GM12878 (cell line): Measurements from ENCODE around the gene UEVLD. TPM values are rescaled to one million over a fixed set of nuclear protein-coding genes. Genes with fewer than 3 reads are reported as not detected.

Experiments used
- polyA plus RNA-seq, 11 experiments: library from polyadenylated mRNA; depleted of rRNA in 4 of 11; unstranded in 6 of 11; stranded (reverse) in 5 of 11; fragments of >200 nt; fragmentation: Nextera tagmentation in 4 of 11; fragmentation: Illumina TruSeq in 1 of 11; extraction: Ambion mirVana in 4 of 11; extraction: Trizol in 1 of 11; gene quantifications; 1 replicate in 1 of 11; 2 replicates in 10 of 11; pipeline versions ENCODE4 v1.2.1 to v1.2.3, GENCODE V29; 2011 to 2016; ENCODE audit warnings: inconsistent platforms in 2 of 11, missing spikeins in 2 of 11, low read depth in 1 of 11
- total RNA-seq, 4 experiments: library from RNA; depleted of rRNA in 3 of 4; stranded (reverse); fragments of >200 nt in 3 of 4; fragmentation: Illumina TruSeq in 1 of 4; extraction: Trizol in 1 of 4; gene quantifications; 2 replicates each; pipeline versions ENCODE4 v1.2.1 to v1.2.3, GENCODE V29; 2013 to 2021

The UEVLD gene
- total and polyA plus RNA-seq, 10 of the 15 experiments (the other 5 are each of a cell fraction or from before 2014, with no cell fraction given): 6.5 to 16.3 (median 13.4) TPM

Other genes with a start within 250 kb of the UEVLD start
Only the 7 nearest of the 9 such genes appear.
- gene LDHC, start 176.4 kb downstream of the UEVLD start, total RNA-seq (2014; rRNA removed): not detected in 2 replicates
- gene LDHC, start 176.4 kb downstream of the UEVLD start, total RNA-seq (2014; rRNA removed; fragmentation: Illumina TruSeq; extraction: Trizol): not detected in 2 replicates
- gene LDHC, start 176.4 kb downstream of the UEVLD start, total RNA-seq (2021): not detected in 2 replicates
- gene LDHC, start 176.4 kb downstream of the UEVLD start, polyA plus RNA-seq (2011; rRNA removed): not detected in 2 replicates
- gene LDHC, start 176.4 kb downstream of the UEVLD start, polyA plus RNA-seq (2014; fragmentation: Illumina TruSeq; extraction: Trizol): 0.04 TPM in 1 of 2 replicates, not detected in the other
- under 1 TPM in 1 of 2 experiments, not detected in 1; 0.16 TPM for gene LDHC, start 176.4 kb downstream of the UEVLD start, polyA plus RNA-seq (2014; fragmentation: Nextera tagmentation; extraction: Ambion mirVana)
- not detected in 2 replicates for gene LDHC, start 176.4 kb downstream of the UEVLD start, polyA plus RNA-seq (2014; rRNA removed)
- gene LDHC, start 176.4 kb downstream of the UEVLD start, polyA plus RNA-seq (2016; fragmentation: Nextera tagmentation; extraction: Ambion mirVana): not detected
- not detected in 2 replicates for gene LDHAL6A, start 132.9 kb downstream of the UEVLD start, total RNA-seq (2014; rRNA removed)
- gene LDHAL6A, start 132.9 kb downstream of the UEVLD start, total RNA-seq (2014; rRNA removed; fragmentation: Illumina TruSeq; extraction: Trizol): not detected in 2 replicates
- not detected in 2 replicates for gene LDHAL6A, start 132.9 kb downstream of the UEVLD start, total RNA-seq (2021)
- not detected in 2 replicates for gene LDHAL6A, start 132.9 kb downstream of the UEVLD start, polyA plus RNA-seq (2011; rRNA removed)
- gene LDHAL6A, start 132.9 kb downstream of the UEVLD start, polyA plus RNA-seq (2014; fragmentation: Illumina TruSeq; extraction: Trizol): not detected in 2 replicates
- under 1 TPM in 1 of 2 experiments, not detected in 1; 0.03 TPM for gene LDHAL6A, start 132.9 kb downstream of the UEVLD start, polyA plus RNA-seq (2014; fragmentation: Nextera tagmentation; extraction: Ambion mirVana)
- not detected in 2 replicates for gene LDHAL6A, start 132.9 kb downstream of the UEVLD start, polyA plus RNA-seq (2014; rRNA removed)
- gene LDHAL6A, start 132.9 kb downstream of the UEVLD start, polyA plus RNA-seq (2016; fragmentation: Nextera tagmentation; extraction: Ambion mirVana): under 1 TPM; 0.09 to 0.11 TPM
- gene TSG101, start 61.8 kb downstream of the UEVLD start, total RNA-seq (2014; rRNA removed): 89.7 and 93.1 TPM in 2 replicates
- gene TSG101, start 61.8 kb downstream of the UEVLD start, total RNA-seq (2014; rRNA removed; fragmentation: Illumina TruSeq; extraction: Trizol): 71.5 and 74.2 TPM in 2 replicates
- gene TSG101, start 61.8 kb downstream of the UEVLD start, total RNA-seq (2021): 38.8 and 42.3 TPM in 2 replicates
- gene TSG101, start 61.8 kb downstream of the UEVLD start, polyA plus RNA-seq (2011; rRNA removed): 98.7 and 123 TPM in 2 replicates
- gene TSG101, start 61.8 kb downstream of the UEVLD start, polyA plus RNA-seq (2014; fragmentation: Illumina TruSeq; extraction: Trizol): 142 and 147 TPM in 2 replicates
- gene TSG101, start 61.8 kb downstream of the UEVLD start, polyA plus RNA-seq (2014; fragmentation: Nextera tagmentation; extraction: Ambion mirVana): 10 to 100 TPM; 22.3 to 37.6 TPM
- gene TSG101, start 61.8 kb downstream of the UEVLD start, polyA plus RNA-seq (2014; rRNA removed): 63.5 and 80.0 TPM in 2 replicates
- gene TSG101, start 61.8 kb downstream of the UEVLD start, polyA plus RNA-seq (2016; fragmentation: Nextera tagmentation; extraction: Ambion mirVana): 100 to 1,000 TPM in 1 of 2 experiments, 10 to 100 TPM in 1; 98.3 to 102 TPM
- gene MISFA, start 11.1 kb upstream of the UEVLD start, total RNA-seq (2014; rRNA removed): 1.0 and 3.3 TPM in 2 replicates
- gene MISFA, start 11.1 kb upstream of the UEVLD start, total RNA-seq (2014; rRNA removed; fragmentation: Illumina TruSeq; extraction: Trizol): 2.9 and 3.9 TPM in 2 replicates
- 3.8 and 4.6 TPM in 2 replicates for gene MISFA, start 11.1 kb upstream of the UEVLD start, total RNA-seq (2021)
- gene MISFA, start 11.1 kb upstream of the UEVLD start, polyA plus RNA-seq (2011; rRNA removed): 1.3 and 3.7 TPM in 2 replicates
- gene MISFA, start 11.1 kb upstream of the UEVLD start, polyA plus RNA-seq (2014; fragmentation: Illumina TruSeq; extraction: Trizol): 0.88 TPM in 1 of 2 replicates, not detected in the other
- 1 to 10 TPM; 2.1 to 2.8 TPM for gene MISFA, start 11.1 kb upstream of the UEVLD start, polyA plus RNA-seq (2014; fragmentation: Nextera tagmentation; extraction: Ambion mirVana)
- gene MISFA, start 11.1 kb upstream of the UEVLD start, polyA plus RNA-seq (2014; rRNA removed): 2.5 TPM in 1 of 2 replicates, not detected in the other
- gene MISFA, start 11.1 kb upstream of the UEVLD start, polyA plus RNA-seq (2016; fragmentation: Nextera tagmentation; extraction: Ambion mirVana): 1 to 10 TPM; 2.3 TPM
- gene SPTY2D1, start 45.6 kb upstream of the UEVLD start, total RNA-seq (2014; rRNA removed): 13.9 and 15.4 TPM in 2 replicates
- gene SPTY2D1, start 45.6 kb upstream of the UEVLD start, total RNA-seq (2014; rRNA removed; fragmentation: Illumina TruSeq; extraction: Trizol): 20.3 and 21.2 TPM in 2 replicates
- 15.8 and 16.0 TPM in 2 replicates for gene SPTY2D1, start 45.6 kb upstream of the UEVLD start, total RNA-seq (2021)
- 14.9 and 24.3 TPM in 2 replicates for gene SPTY2D1, start 45.6 kb upstream of the UEVLD start, polyA plus RNA-seq (2011; rRNA removed)
- gene SPTY2D1, start 45.6 kb upstream of the UEVLD start, polyA plus RNA-seq (2014; fragmentation: Illumina TruSeq; extraction: Trizol): 28.5 and 31.1 TPM in 2 replicates
- gene SPTY2D1, start 45.6 kb upstream of the UEVLD start, polyA plus RNA-seq (2014; fragmentation: Nextera tagmentation; extraction: Ambion mirVana): 1 to 10 TPM; 4.6 to 4.7 TPM
- 9.8 and 12.2 TPM in 2 replicates for gene SPTY2D1, start 45.6 kb upstream of the UEVLD start, polyA plus RNA-seq (2014; rRNA removed)
- gene SPTY2D1, start 45.6 kb upstream of the UEVLD start, polyA plus RNA-seq (2016; fragmentation: Nextera tagmentation; extraction: Ambion mirVana): 10 to 100 TPM; 18.2 to 18.6 TPM
- gene TMEM86A, start 110.0 kb upstream of the UEVLD start, total RNA-seq (2014; rRNA removed): 0.06 TPM in 1 of 2 replicates, not detected in the other
- not detected in 2 replicates for gene TMEM86A, start 110.0 kb upstream of the UEVLD start, total RNA-seq (2014; rRNA removed; fragmentation: Illumina TruSeq; extraction: Trizol)
- gene TMEM86A, start 110.0 kb upstream of the UEVLD start, total RNA-seq (2021): not detected in 2 replicates
- not detected in 2 replicates for gene TMEM86A, start 110.0 kb upstream of the UEVLD start, polyA plus RNA-seq (2011; rRNA removed)
- gene TMEM86A, start 110.0 kb upstream of the UEVLD start, polyA plus RNA-seq (2014; fragmentation: Illumina TruSeq; extraction: Trizol): 0.11 TPM in 1 of 2 replicates, not detected in the other
- not detected for gene TMEM86A, start 110.0 kb upstream of the UEVLD start, polyA plus RNA-seq (2014; fragmentation: Nextera tagmentation; extraction: Ambion mirVana)
- 0.01 and 0.03 TPM in 2 replicates for gene TMEM86A, start 110.0 kb upstream of the UEVLD start, polyA plus RNA-seq (2014; rRNA removed)
- under 1 TPM in 1 of 2 experiments, not detected in 1; 0.11 TPM for gene TMEM86A, start 110.0 kb upstream of the UEVLD start, polyA plus RNA-seq (2016; fragmentation: Nextera tagmentation; extraction: Ambion mirVana)
- not detected in 2 replicates for gene IGSF22, start 137.5 kb upstream of the UEVLD start, total RNA-seq (2014; rRNA removed)
- gene IGSF22, start 137.5 kb upstream of the UEVLD start, total RNA-seq (2014; rRNA removed; fragmentation: Illumina TruSeq; extraction: Trizol): not detected in 2 replicates
- not detected in 2 replicates for gene IGSF22, start 137.5 kb upstream of the UEVLD start, total RNA-seq (2021)
- gene IGSF22, start 137.5 kb upstream of the UEVLD start, polyA plus RNA-seq (2011; rRNA removed): not detected in 2 replicates
- not detected in 2 replicates for gene IGSF22, start 137.5 kb upstream of the UEVLD start, polyA plus RNA-seq (2014; fragmentation: Illumina TruSeq; extraction: Trizol)
- gene IGSF22, start 137.5 kb upstream of the UEVLD start, polyA plus RNA-seq (2014; fragmentation: Nextera tagmentation; extraction: Ambion mirVana): under 1 TPM; 0.02 to 0.18 TPM
- not detected in 2 replicates for gene IGSF22, start 137.5 kb upstream of the UEVLD start, polyA plus RNA-seq (2014; rRNA removed)
- not detected for gene IGSF22, start 137.5 kb upstream of the UEVLD start, polyA plus RNA-seq (2016; fragmentation: Nextera tagmentation; extraction: Ambion mirVana)